TTC549 (cell line): ENCODE measurements around the gene MEGF9.

ENCODE experiments used
- FAIRE-seq: peaks from 2 replicates; lab custom pipeline; 2012; peaks lifted over from hg19 to GRCh38; lab: Jason Lieb, UNC

Gene MEGF9

GRCh38 chr9:120621941-120622340, 92.3 kb downstream of the MEGF9 start:
- no peak for FAIRE-seq

GRCh38 chr9:120619751-120620655, 94.3 kb downstream of the MEGF9 start:
- peak; percentile 90 for FAIRE-seq

- no peak for FAIRE-seq
Measured at GRCh38 chr9:120616966-120617935, 97.0 kb downstream of the MEGF9 start.

- no peak for FAIRE-seq
Measured at GRCh38 chr9:120612218-120612617, 102.1 kb downstream of the MEGF9 start.

GRCh38 chr9:120611690-120612068, 102.6 kb downstream of the MEGF9 start:
- no peak for FAIRE-seq

GRCh38 chr9:120610975-120611689, 103.1 kb downstream of the MEGF9 start:
- FAIRE-seq, result no peak

GRCh38 chr9:120609636-120610035, 104.6 kb downstream of the MEGF9 start:
- no peak for FAIRE-seq

- FAIRE-seq, result no peak
Measured at GRCh38 chr9:120608421-120608820, 105.8 kb downstream of the MEGF9 start.

- FAIRE-seq, result no peak
Measured at GRCh38 chr9:120603591-120603990, 110.7 kb downstream of the MEGF9 start.

- no peak for FAIRE-seq
Measured at GRCh38 chr9:120603010-120603409, 111.3 kb downstream of the MEGF9 start.

- FAIRE-seq, result no peak
Measured at GRCh38 chr9:120593955-120594277, 120.4 kb downstream of the MEGF9 start.

GRCh38 chr9:120593250-120593954, 120.9 kb downstream of the MEGF9 start:
- no peak for FAIRE-seq

- no peak for FAIRE-seq
Measured at GRCh38 chr9:120592210-120592609, 122.1 kb downstream of the MEGF9 start.

GRCh38 chr9:120587328-120587727, 126.9 kb downstream of the MEGF9 start:
- FAIRE-seq, result no peak

GRCh38 chr9:120583958-120584369, 130.3 kb downstream of the MEGF9 start:
- FAIRE-seq, result no peak

- peak; percentile 86 for FAIRE-seq
Measured at GRCh38 chr9:120580051-120580896, 134.0 kb downstream of the MEGF9 start, which contains the start of gene CDK5RAP2. TSS of gene CDK5RAP2 (minus strand) at chr9:120580167. CDS start at chr9:120579978, 189 bp downstream.

- no peak for FAIRE-seq
Measured at GRCh38 chr9:120579139-120580050, 134.9 kb downstream of the MEGF9 start.

- no peak for FAIRE-seq
Measured at GRCh38 chr9:120574473-120574872, 139.8 kb downstream of the MEGF9 start.

GRCh38 chr9:120572472-120572871, 141.8 kb downstream of the MEGF9 start:
- FAIRE-seq, result no peak
